Activated CD8-positive, alpha-beta memory T cell treated with anti-CD3 and anti-CD28 coated beads for 1 hour (primary cell): ENCODE data around the gene DNM3.
"Not testable (repeated sequence)": the region's sequence is repeated elsewhere in the genome, so short reads cannot be mapped to it uniquely, and the experiment has no call there.

Source experiments
- DNase-seq, 2 donors: peaks; one replicate each; pipeline ENCODE4 v3.0.0-alpha.2; 2020; ENCODE audit warnings: low read depth in 1 of 2; ENCODE audit errors: extremely low read depth in 1 of 2

Gene DNM3

GRCh38 chr1:172307508-172307907 is 466.2 kb downstream of the DNM3 start:
- not testable (repeated sequence) for DNase-seq

GRCh38 chr1:172308142-172308541 is 466.8 kb downstream of the DNM3 start:
- DNase-seq, result no peak

- DNase-seq, result no peak
Measured at GRCh38 chr1:172308577-172308976, 467.3 kb downstream of the DNM3 start.

- DNase-seq, result no peak
Measured at GRCh38 chr1:172320733-172321132, 479.4 kb downstream of the DNM3 start.

GRCh38 chr1:172321451-172321850 is 480.2 kb downstream of the DNM3 start:
- DNase-seq, result no peak

- DNase-seq, result no peak
Measured at GRCh38 chr1:172322219-172323061, 481.1 kb downstream of the DNM3 start.

- DNase-seq, result no peak
Measured at GRCh38 chr1:172323686-172324085, 482.4 kb downstream of the DNM3 start.

- DNase-seq, result no peak
Measured at GRCh38 chr1:172324086-172324485, 482.8 kb downstream of the DNM3 start.

GRCh38 chr1:172324761-172325160 is 483.5 kb downstream of the DNM3 start:
- no peak for DNase-seq

GRCh38 chr1:172325531-172325930 is 484.2 kb downstream of the DNM3 start:
- no peak for DNase-seq

- DNase-seq, result no peak
Measured at GRCh38 chr1:172326136-172326535, 484.8 kb downstream of the DNM3 start.

GRCh38 chr1:172328266-172328665 is 487.0 kb downstream of the DNM3 start:
- no peak for DNase-seq

GRCh38 chr1:172332230-172332629 is 490.9 kb downstream of the DNM3 start:
- DNase-seq, result no peak

- no peak for DNase-seq
Measured at GRCh38 chr1:172335377-172335776, 494.1 kb downstream of the DNM3 start.

- DNase-seq, result no peak
Measured at GRCh38 chr1:172338295-172338735, 497.0 kb downstream of the DNM3 start.

GRCh38 chr1:172339842-172340241 is 498.5 kb downstream of the DNM3 start:
- DNase-seq, result no peak

- DNase-seq, result no peak
Measured at GRCh38 chr1:172340520-172340919, 499.2 kb downstream of the DNM3 start.

GRCh38 chr1:172341697-172342096 is 500.4 kb downstream of the DNM3 start:
- no peak for DNase-seq

- no peak for DNase-seq
Measured at GRCh38 chr1:172342584-172343239, 501.4 kb downstream of the DNM3 start.

GRCh38 chr1:172343240-172344160 is 502.2 kb downstream of the DNM3 start:
- DNase-seq, result no peak

GRCh38 chr1:172344444-172344843 is 503.1 kb downstream of the DNM3 start:
- DNase-seq, result no peak
